Measurements from ENCODE around the gene CETN2.

GRCh38 chrX:152861826-152862225 is 31.3 kb upstream of the CETN2 start:
- no peak for TF ChIP-seq CTCF (IDR thresholded peaks at IDR 0.05)
- TF ChIP-seq POLR2A (IDR thresholded peaks at IDR 0.05): no peak

All from testis (tissue), 2 donors.